ENCODE measurements around the gene PHC2. TPM values are rescaled to one million over a fixed set of nuclear protein-coding genes. Genes with fewer than 3 reads are reported as not detected.

Gene PHC2
- total and polyA plus RNA-seq, 9 of the 15 experiments (the other 6 are each of a cell fraction or from before 2014, with no cell fraction given): 3.1 to 67.6 (median 34.6) TPM

GRCh38 chr1:33370827-33371226 is 60.1 kb downstream of the PHC2 start:
- FAIRE-seq (no peak), DNase-seq (ENCODE audit: extremely low read depth in 1 of 4, low spot score in 3 of 4) (no peak), ATAC-seq (no peak)
- no peaks in the 10 kb centered on the region for H3K9me3 ChIP-seq (replicated peaks; ENCODE audit: control insufficient read depth, insufficient read depth, low read depth, low read length)
- no peak overlapping the region for H3K4me3 ChIP-seq
- peaks cover 29% of the 10 kb centered on the region for H4K20me1 ChIP-seq (replicated peaks; ENCODE audit: control insufficient read depth, insufficient read depth, low read length)
- no peak overlapping the region for H3K9ac ChIP-seq (ENCODE audit: insufficient read depth in 1 of 2, low read depth in 2 of 2, low read length in 2 of 2)
- H3K27me3 ChIP-seq (ENCODE audit: control insufficient read depth in 2 of 2, insufficient read depth in 2 of 2, low read length in 2 of 2): peaks cover 23 to 40% of the 10 kb centered on the region in 2 experiments
- peaks cover 11 to 21% of the 10 kb centered on the region in 2 experiments for H3K4me1 ChIP-seq (replicated peaks in 1 of 2; ENCODE audit: control insufficient read depth in 2 of 2, insufficient read depth in 2 of 2, low read length in 2 of 2)
- intact Hi-C loops (cut with micrococcal nuclease) (loop anchor here (5.0 kb wide), 2 partner anchors 86 to 101 kb away; partner anchors contain the start of gene ZSCAN20), in situ Hi-C loops (cut with MboI) (no loop called here)
- 0% methylated on average over 5 of the region's 5 CpGs for WGBS (ENCODE audit: insufficient coverage, low coverage, missing lambda C conversion rate)
- H3K9me1 ChIP-seq (ENCODE audit: control insufficient read depth, insufficient read depth, low read length): no peaks in the 10 kb centered on the region
- ChIA-PET CTCF (ENCODE audit: low intra/inter-chr PET ratio) (no interaction called here), POLR2A (interaction anchor here (0.7 to 1.8 kb wide), 2 partner anchors 22 to 100 kb away, joined by 4 to 6 read pairs; no protein-coding TSS in a partner anchor)
- no peaks in the 10 kb centered on the region for H3K79me2 ChIP-seq (ENCODE audit: control insufficient read depth, insufficient read depth, low read length)
- no peak overlapping the region for H3K4me2 ChIP-seq (ENCODE audit: insufficient read depth, low read length)
- no peak overlapping the region for H2AFZ ChIP-seq (ENCODE audit: low read depth, low read length)
- TF ChIP-seq, protein P1, sequence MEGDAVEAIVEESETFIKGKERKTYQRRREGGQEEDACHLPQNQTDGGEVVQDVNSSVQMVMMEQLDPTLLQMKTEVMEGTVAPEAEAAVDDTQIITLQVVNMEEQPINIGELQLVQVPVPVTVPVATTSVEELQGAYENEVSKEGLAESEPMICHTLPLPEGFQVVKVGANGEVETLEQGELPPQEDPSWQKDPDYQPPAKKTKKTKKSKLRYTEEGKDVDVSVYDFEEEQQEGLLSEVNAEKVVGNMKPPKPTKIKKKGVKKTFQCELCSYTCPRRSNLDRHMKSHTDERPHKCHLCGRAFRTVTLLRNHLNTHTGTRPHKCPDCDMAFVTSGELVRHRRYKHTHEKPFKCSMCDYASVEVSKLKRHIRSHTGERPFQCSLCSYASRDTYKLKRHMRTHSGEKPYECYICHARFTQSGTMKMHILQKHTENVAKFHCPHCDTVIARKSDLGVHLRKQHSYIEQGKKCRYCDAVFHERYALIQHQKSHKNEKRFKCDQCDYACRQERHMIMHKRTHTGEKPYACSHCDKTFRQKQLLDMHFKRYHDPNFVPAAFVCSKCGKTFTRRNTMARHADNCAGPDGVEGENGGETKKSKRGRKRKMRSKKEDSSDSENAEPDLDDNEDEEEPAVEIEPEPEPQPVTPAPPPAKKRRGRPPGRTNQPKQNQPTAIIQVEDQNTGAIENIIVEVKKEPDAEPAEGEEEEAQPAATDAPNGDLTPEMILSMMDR (IDR thresholded peaks at IDR 0.05 in 2 of 3, conservative IDR thresholded peaks at IDR 0.05 in 1 of 3; ENCODE audit: insufficient read depth in 2 of 3, low read depth in 1 of 3, low read length in 3 of 3): 0 out of 6 replicates have a peak, but pooled peaks of 2 of the 3 experiments have one; percentile 3 to 14
- no peak for TF ChIP-seq ZNF41 (CRISPR knock-in tag; conservative IDR thresholded peaks at IDR 0.05)
- peak; percentile 42 to 55; a peak in 3 of 4 replicates for TF ChIP-seq NRF1 (conservative IDR thresholded peaks at IDR 0.05 in 1 of 2, IDR thresholded peaks at IDR 0.05 in 1 of 2)
- no peaks in the 10 kb centered on the region for H3K36me3 ChIP-seq (ENCODE audit: control insufficient read depth, insufficient read depth, low read length)
- no TSS peak for BruUV-seq (replicated peaks)
- H3K27ac ChIP-seq (ENCODE audit: extremely low read depth, low read depth, low read length): no peak overlapping the region

All from K562 (cell line).